ENCODE results near the gene WDR45. TPM values are rescaled to one million over a fixed set of nuclear protein-coding genes. Genes with fewer than 3 reads are reported as not detected.

WDR45 gene
- total and polyA plus RNA-seq, 10 of the 15 experiments (the other 5 are each of a cell fraction or from before 2014, with no cell fraction given) = 5.9 to 30.9 (median 20.6) TPM

- TF ChIP-seq ZNF687 (IDR thresholded peaks at IDR 0.05) (no peak), JUNB (IDR thresholded peaks at IDR 0.05) (no peak), RB1 (IDR thresholded peaks at IDR 0.05; ENCODE audit: borderline replicate concordance) (no peak), YBX1 (IDR thresholded peaks at IDR 0.05) (no peak), POU2F2 (IDR thresholded peaks at IDR 0.05; ENCODE audit: borderline replicate concordance, low read depth, low read length) (no peak), CHD4 (IDR thresholded peaks at IDR 0.05) (no peak), TBL1XR1 (IDR thresholded peaks at IDR 0.05; ENCODE audit: low read depth, low read length) (no peak), MLLT1 (IDR thresholded peaks at IDR 0.05) (0 out of 2 replicates have a peak, but pooled peaks have one; percentile 44), RFX5 (IDR thresholded peaks at IDR 0.05; ENCODE audit: low read depth, low read length) (no peak), PRDM15 (CRISPR knock-in tag; IDR thresholded peaks at IDR 0.05) (no peak), SUZ12 (IDR thresholded peaks at IDR 0.05; ENCODE audit: unreplicated experiment) (no peak), BMI1 (IDR thresholded peaks at IDR 0.05; ENCODE audit: borderline replicate concordance) (no peak), SRF (IDR thresholded peaks at IDR 0.05; ENCODE audit: low read depth in 2 of 2, low read length in 2 of 2) (no peak), NFXL1 (IDR thresholded peaks at IDR 0.05; ENCODE audit: borderline replicate concordance) (no peak), TAF1 (IDR thresholded peaks at IDR 0.05; ENCODE audit: borderline replicate concordance, low read depth, low read length) (no peak)
Observed at GRCh38 chrX:49043987-49044281, 35.8 kb downstream of the WDR45 start (continued).

Measured in GM12878 (cell line).